Loucy (cell line): ENCODE data around the gene B4GALNT4.
"Not testable (repeated sequence)": the region's sequence is repeated elsewhere in the genome, so short reads cannot be mapped to it uniquely, and the experiment has no call there.

ENCODE experiments used
- H2AFZ ChIP-seq: fragments of 200-600 bp; sonication (generic); 2 replicates; pipeline ENCODE4 v1.6.0; 2016; ENCODE audit warnings: antibody characterized with exemption, mild to moderate bottlenecking, low read length, moderate library complexity
- H3F3A ChIP-seq: fragments of 200-600 bp; 2 replicates; pipeline ENCODE4 v1.6.0; 2016; ENCODE audit warnings: antibody characterized with exemption, low read depth, mild to moderate bottlenecking
- H3K27me3 ChIP-seq: fragments of 200-600 bp; sonication (generic); 2 replicates; pipeline ENCODE4 v1.6.1; 2014; ENCODE audit warnings: low read length, mild to moderate bottlenecking; ENCODE audit not compliant: insufficient read depth, poor library complexity, severe bottlenecking
- H3K36me3 ChIP-seq: fragments of 200-600 bp; sonication (generic); 2 replicates; pipeline ENCODE4 v1.6.1; 2016; ENCODE audit warnings: low read length; ENCODE audit not compliant: insufficient read depth
- H3K4me1 ChIP-seq: fragments of 200-600 bp; sonication (generic); 2 replicates; pipeline ENCODE4 v1.5.1; 2014; ENCODE audit warnings: low read length, mild to moderate bottlenecking; ENCODE audit not compliant: insufficient read depth, poor library complexity, severe bottlenecking
- H3K4me2 ChIP-seq: fragments of 200-600 bp; sonication (generic); 2 replicates; pipeline ENCODE4 v1.6.0; 2014; ENCODE audit warnings: antibody characterized with exemption, low read length, low read depth, mild to moderate bottlenecking; ENCODE audit not compliant: poor library complexity, severe bottlenecking
- H3K4me3 ChIP-seq: fragments of 200-600 bp; sonication (generic); 2 replicates; pipeline ENCODE4 v1.5.1; 2014; ENCODE audit warnings: low read length, mild to moderate bottlenecking, mixed read lengths; ENCODE audit not compliant: poor library complexity, severe bottlenecking
- H3K79me2 ChIP-seq: fragments of 200-600 bp; sonication (generic); 2 replicates; pipeline ENCODE4 v1.6.1; 2014; ENCODE audit warnings: low read length; ENCODE audit not compliant: insufficient read depth
- H3K9ac ChIP-seq: fragments of 200-600 bp; sonication (generic); 2 replicates; pipeline ENCODE4 v1.6.0; 2014; ENCODE audit warnings: mild to moderate bottlenecking, low read depth, low read length, moderate library complexity; ENCODE audit not compliant: poor library complexity, severe bottlenecking
- H3K9me2 ChIP-seq: fragments of 200-600 bp; sonication (generic); replicated peaks from 2 replicates; pipeline ENCODE4 v1.6.1; 2016; ENCODE audit warnings: low read depth, low read length, mixed read lengths
- H3K9me3 ChIP-seq: fragments of 200-600 bp; sonication (generic); 2 replicates; pipeline ENCODE4 v1.6.1; 2014; ENCODE audit warnings: mild to moderate bottlenecking, antibody characterized with exemption, low read length, low read depth; ENCODE audit not compliant: insufficient read depth
- H4K20me1 ChIP-seq: fragments of 200-600 bp; sonication (generic); 2 replicates; pipeline ENCODE4 v1.6.0; 2014; ENCODE audit warnings: antibody characterized with exemption, low read length, mild to moderate bottlenecking; ENCODE audit not compliant: insufficient read depth, poor library complexity, severe bottlenecking
- EZH2phosphoT487 ChIP-seq: fragments of 200-600 bp; IDR thresholded peaks from 2 replicates; pipeline ENCODE4 v1.6.1; 2018; ENCODE audit warnings: antibody characterized with exemption, mild to moderate bottlenecking, moderate library complexity, borderline replicate concordance
- TF ChIP-seq, protein P1 (sequence below): fragments of 200-600 bp; sonication (generic); conservative IDR thresholded peaks from 2 replicates; pipeline ENCODE4 v1.5.1; 2014; ENCODE audit warnings: mild to moderate bottlenecking, antibody characterized with exemption, low read length

The B4GALNT4 gene

DNA sequence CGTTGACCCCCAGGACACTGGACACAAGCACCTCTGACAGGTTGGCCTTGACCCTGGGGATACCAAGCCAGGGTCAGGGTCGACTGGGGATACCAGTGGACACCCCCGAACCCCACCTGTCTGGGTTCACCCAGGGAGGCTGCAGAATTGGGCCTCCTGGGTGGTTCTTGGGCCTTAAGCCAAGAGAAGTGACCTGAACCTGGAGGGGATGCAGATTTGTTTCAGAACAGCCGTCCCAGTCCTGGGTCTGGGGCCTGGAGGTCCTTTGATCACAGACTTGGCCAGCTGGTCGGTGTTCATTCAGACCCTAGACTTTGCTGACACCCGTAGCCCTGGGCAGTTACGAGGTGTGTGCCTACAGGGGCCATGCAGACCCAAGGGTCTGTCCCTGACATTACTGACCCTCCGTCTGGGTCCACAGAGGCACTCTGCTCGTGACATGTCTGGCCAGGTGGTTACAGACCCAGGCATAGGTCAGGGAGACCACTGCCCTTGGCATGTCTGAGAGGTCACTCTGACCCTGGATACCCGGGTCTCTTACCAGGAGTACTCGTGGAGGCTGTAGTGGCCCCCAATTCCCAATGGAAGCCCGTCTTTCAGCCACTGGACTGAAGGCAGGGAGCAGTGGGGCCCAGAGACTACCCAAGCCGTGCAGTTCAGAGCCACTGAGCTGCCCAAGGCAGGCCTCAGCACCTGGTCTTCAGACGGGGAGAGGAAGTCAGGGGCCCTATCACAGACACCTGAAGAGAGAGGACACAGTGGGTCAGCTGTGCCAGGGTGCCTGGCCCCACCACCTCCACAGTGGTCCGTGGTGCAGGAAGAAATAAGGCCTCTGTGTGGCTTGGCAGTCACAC lies 39.1 kb downstream of the B4GALNT4 start:
- Histone ChIP-seq H3K9me2 (no peaks in the 10 kb centered on the region), H3F3A (no peaks in the 10 kb centered on the region; the same call in 1 of the 2 replicates), H3K79me2 (peaks cover 9% of the 10 kb centered on the region), H3K4me3 (no peak overlapping the region), H2AFZ (no peak overlapping the region), H3K27me3 (no peaks in the 10 kb centered on the region), H3K9ac (no peak overlapping the region), H4K20me1 (peaks cover 10% of the 10 kb centered on the region), H3K4me1 (peaks cover 48% of the 10 kb centered on the region), H3K9me3 (no peaks in the 10 kb centered on the region), H3K4me2 (no peak overlapping the region), H3K36me3 (no peaks in the 10 kb centered on the region)
- no peak for TF ChIP-seq EZH2phosphoT487
- TF ChIP-seq, protein P1, sequence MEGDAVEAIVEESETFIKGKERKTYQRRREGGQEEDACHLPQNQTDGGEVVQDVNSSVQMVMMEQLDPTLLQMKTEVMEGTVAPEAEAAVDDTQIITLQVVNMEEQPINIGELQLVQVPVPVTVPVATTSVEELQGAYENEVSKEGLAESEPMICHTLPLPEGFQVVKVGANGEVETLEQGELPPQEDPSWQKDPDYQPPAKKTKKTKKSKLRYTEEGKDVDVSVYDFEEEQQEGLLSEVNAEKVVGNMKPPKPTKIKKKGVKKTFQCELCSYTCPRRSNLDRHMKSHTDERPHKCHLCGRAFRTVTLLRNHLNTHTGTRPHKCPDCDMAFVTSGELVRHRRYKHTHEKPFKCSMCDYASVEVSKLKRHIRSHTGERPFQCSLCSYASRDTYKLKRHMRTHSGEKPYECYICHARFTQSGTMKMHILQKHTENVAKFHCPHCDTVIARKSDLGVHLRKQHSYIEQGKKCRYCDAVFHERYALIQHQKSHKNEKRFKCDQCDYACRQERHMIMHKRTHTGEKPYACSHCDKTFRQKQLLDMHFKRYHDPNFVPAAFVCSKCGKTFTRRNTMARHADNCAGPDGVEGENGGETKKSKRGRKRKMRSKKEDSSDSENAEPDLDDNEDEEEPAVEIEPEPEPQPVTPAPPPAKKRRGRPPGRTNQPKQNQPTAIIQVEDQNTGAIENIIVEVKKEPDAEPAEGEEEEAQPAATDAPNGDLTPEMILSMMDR = no peak

DNA sequence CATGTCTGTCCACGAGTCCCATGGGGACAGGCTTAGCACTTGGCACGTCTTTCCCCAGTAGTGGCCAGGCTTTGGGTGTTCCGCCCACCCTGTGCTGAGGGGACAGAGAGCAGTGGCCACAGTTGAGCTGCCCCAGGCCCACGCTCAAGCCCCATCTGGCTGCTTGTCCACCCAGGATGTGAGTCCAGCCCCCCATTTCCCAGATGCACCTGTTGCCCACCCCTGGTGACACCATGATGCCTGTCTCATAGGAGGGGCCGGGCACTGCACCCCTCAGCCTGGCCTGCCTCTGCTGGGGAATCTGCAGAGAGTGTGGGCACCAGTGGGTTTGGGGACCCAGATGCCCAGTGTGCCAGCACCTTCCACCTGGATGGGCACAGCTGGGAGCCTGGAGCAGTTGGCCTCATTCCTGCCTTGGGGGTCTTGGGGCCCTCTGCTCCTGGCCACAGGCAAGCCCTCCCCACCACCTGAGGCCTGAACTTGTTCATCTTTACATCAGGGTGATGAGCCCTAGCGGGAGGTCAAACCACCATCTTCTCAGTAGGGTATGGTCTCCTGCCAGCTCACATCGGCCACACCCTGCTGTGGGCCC lies 39.8 kb downstream of the B4GALNT4 start:
- H3K9ac ChIP-seq = no peak overlapping the region
- no peaks in the 10 kb centered on the region; the same call in 1 of the 2 replicates for H3F3A ChIP-seq
- H3K79me2 ChIP-seq = peaks cover 16% of the 10 kb centered on the region
- no peaks in the 10 kb centered on the region for H3K9me2 ChIP-seq
- H3K4me3 ChIP-seq = no peak overlapping the region
- H3K4me1 ChIP-seq = peaks cover 49% of the 10 kb centered on the region
- no peak overlapping the region for H3K4me2 ChIP-seq
- H2AFZ ChIP-seq = no peak overlapping the region
- TF ChIP-seq, protein P1 = no peak
- no peak for TF ChIP-seq EZH2phosphoT487
- H3K9me3 ChIP-seq = no peaks in the 10 kb centered on the region
- peaks cover 10% of the 10 kb centered on the region for H4K20me1 ChIP-seq
- H3K36me3 ChIP-seq = no peaks in the 10 kb centered on the region
- H3K27me3 ChIP-seq = no peaks in the 10 kb centered on the region

DNA sequence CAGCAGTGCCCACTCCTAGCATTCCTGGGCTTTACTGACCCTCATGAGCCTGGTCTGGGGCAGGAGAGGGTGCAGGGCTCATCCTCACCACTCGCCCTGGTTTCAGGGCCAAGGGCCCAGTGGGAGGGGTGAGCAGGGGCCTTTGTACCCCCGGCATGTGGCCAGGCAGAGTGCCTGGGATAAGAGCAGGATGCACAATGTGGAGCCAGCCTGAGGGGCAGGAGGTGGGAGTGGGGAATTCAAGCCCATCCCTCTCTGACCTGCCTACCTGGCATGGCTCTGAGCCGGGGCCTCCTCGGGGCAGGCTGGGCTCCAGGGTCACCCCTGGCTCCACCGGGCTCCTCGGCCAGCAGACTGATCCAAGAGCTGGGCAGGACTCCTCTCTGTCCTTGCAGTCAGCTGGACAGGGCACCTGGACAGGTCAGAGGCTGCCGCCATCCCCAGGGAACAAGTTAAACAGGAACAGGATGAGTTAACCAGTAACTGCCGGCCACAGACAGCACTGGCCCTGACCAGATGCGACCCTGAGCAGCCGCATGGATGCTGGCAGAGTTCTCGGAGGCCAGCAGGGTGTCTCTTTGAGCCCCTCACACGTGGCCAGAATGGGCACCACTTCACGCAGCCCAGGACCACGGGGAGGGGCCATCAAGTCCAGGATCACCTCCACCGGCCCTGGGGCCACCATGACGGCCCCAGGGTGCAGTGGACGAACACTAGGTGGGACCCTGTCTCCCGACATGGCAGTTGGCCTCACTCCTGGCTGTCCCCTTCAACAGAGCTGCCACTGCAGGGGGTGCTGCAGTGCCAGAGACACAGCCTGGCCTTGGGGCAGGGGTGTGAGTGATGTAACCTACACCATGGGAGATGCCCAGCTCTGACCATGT lies 40.5 kb downstream of the B4GALNT4 start:
- Histone ChIP-seq H3K36me3 (no peaks in the 10 kb centered on the region), H3K9me3 (no peaks in the 10 kb centered on the region), H3K79me2 (peaks cover 22% of the 10 kb centered on the region), H3K4me3 (no peak overlapping the region), H3K4me2 (no peak overlapping the region), H3K9ac (no peak overlapping the region), H2AFZ (no peak overlapping the region), H3K4me1 (peaks cover 54% of the 10 kb centered on the region), H3F3A (no peaks in the 10 kb centered on the region; the same call in 1 of the 2 replicates), H3K27me3 (no peaks in the 10 kb centered on the region), H4K20me1 (peaks cover 12% of the 10 kb centered on the region), H3K9me2 (no peaks in the 10 kb centered on the region)
- TF ChIP-seq, protein P1 = peak; percentile 25
- TF ChIP-seq EZH2phosphoT487 = no peak

DNA sequence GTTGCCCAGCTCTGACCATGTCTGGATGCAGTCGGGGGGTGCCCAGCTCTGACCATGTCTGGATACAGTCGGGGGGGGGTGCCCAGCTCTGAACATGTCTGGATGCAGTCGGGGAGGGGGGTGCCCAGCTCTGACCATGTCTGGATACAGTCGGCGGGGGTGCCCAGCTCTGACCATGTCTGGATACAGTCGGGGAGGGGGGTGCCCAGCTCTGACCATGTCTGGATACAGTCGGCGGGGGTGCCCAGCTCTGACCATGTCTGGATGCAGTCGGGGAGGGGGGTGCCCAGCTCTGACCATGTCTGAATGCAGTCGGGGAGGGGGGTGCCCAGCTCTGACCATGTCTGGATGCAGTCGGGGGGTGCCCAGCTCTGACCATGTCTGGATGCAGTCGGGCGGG lies 41.4 kb downstream of the B4GALNT4 start:
- H3K9me2 ChIP-seq, H3K9me3 ChIP-seq, H3K9ac ChIP-seq, H3F3A ChIP-seq, H3K36me3 ChIP-seq, H3K27me3 ChIP-seq, H3K4me3 ChIP-seq, H2AFZ ChIP-seq, H3K4me2 ChIP-seq: not testable (repeated sequence)
- H4K20me1 ChIP-seq = peaks cover 12% of the 10 kb centered on the region
- peaks cover 60% of the 10 kb centered on the region for H3K4me1 ChIP-seq
- peaks cover 22% of the 10 kb centered on the region for H3K79me2 ChIP-seq

DNA sequence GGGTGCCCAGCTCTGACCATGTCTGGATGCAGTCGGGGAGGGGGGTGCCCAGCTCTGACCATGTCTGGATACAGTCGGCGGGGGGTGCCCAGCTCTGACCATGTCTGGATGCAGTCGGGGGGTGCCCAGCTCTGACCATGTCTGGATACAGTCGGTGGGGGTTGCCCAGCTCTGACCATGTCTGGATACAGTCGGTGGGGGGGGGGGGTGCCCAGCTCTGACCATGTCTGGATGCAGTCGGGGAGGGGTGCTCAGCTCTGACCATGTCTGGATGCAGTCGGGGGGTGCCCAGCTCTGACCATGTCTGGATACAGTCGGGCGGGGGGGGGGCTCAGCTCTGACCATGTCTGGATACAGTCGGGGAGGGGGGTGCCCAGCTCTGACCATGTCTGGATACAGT lies 42.2 kb downstream of the B4GALNT4 start:
- H3K27me3 ChIP-seq, H3K9me2 ChIP-seq, H3F3A ChIP-seq, H3K4me3 ChIP-seq, H3K9ac ChIP-seq, H3K36me3 ChIP-seq, H3K4me2 ChIP-seq, H2AFZ ChIP-seq, H3K9me3 ChIP-seq, H4K20me1 ChIP-seq: not testable (repeated sequence)
- H3K79me2 ChIP-seq = peaks cover 22% of the 10 kb centered on the region
- H3K4me1 ChIP-seq = peaks cover 60% of the 10 kb centered on the region
